MM.1S (cell line): ENCODE measurements around the gene TULP1.

Experiments used
- EZH2 ChIP-seq: fragments of 300-600 bp; sonication (generic); optimal IDR thresholded peaks from 2 replicates; pipeline ENCODE3; 2017; ENCODE audit warnings: low read depth, mild to moderate bottlenecking, antibody characterized with exemption, low read length, mixed read lengths
- TF ChIP-seq, protein P1 (sequence below): fragments of 300-600 bp; sonication (generic); IDR thresholded peaks from 2 replicates; pipeline ENCODE4 v1.5.1; 2016; ENCODE audit warnings: antibody characterized with exemption, low read length, mixed read lengths

DNA sequence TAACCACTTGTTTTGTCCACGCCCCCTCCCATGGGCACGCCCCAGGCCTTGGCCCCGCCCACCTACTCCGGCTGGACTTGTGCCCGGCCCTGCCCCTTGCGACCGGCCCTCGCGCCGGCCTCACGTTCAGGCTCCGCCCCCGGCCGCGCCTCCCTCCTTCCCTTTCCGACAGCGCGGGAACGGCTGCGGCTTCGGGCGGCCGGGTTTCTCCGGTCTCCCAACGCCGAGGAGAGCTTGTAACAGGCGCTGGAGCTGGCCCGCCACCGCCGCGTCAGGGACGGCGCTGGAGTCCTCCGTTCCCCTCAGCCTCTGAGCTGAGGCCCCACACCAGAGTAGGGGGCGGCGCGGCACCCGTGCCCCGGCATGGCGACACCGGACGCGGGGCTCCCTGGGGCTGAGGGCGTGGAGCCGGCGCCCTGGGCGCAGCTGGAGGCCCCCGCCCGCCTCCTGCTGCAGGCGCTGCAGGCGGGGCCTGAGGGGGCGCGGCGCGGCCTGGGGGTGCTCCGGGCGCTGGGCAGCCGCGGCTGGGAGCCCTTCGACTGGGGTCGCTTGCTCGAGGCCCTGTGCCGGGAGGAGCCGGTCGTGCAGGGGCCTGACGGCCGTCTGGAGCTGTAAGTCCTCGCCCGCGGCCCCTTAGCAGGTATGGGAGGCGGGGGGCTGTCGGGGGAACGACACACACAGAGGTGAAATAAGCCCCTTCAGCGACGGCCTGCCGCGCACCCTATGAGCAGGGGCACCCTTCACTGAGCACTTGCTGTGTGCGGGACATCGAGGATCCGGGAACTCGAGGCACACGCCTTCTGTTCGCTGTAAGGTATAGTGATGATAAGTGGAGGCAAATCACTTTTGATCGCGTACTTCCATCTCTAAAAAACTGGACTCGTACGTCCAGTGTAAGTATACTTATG lies 60.3 kb downstream of the TULP1 start, which contains the start of gene FANCE:
- TF ChIP-seq, protein P1, sequence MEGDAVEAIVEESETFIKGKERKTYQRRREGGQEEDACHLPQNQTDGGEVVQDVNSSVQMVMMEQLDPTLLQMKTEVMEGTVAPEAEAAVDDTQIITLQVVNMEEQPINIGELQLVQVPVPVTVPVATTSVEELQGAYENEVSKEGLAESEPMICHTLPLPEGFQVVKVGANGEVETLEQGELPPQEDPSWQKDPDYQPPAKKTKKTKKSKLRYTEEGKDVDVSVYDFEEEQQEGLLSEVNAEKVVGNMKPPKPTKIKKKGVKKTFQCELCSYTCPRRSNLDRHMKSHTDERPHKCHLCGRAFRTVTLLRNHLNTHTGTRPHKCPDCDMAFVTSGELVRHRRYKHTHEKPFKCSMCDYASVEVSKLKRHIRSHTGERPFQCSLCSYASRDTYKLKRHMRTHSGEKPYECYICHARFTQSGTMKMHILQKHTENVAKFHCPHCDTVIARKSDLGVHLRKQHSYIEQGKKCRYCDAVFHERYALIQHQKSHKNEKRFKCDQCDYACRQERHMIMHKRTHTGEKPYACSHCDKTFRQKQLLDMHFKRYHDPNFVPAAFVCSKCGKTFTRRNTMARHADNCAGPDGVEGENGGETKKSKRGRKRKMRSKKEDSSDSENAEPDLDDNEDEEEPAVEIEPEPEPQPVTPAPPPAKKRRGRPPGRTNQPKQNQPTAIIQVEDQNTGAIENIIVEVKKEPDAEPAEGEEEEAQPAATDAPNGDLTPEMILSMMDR: no peak
- no peak for TF ChIP-seq EZH2
